Colonic mucosa (tissue), 4 donors: ENCODE measurements around the gene TIMP2. TPM values are rescaled to one million over a fixed set of nuclear protein-coding genes. Genes with fewer than 3 reads are reported as not detected.

ENCODE experiments used
- DNase-seq: peaks from one replicate; pipeline ENCODE4 v3.0.0-alpha.2; 2020
- H3K27ac ChIP-seq: fragments of 200-600 bp; one replicate; pipeline ENCODE4 v1.8.0; 2021
- H3K27me3 ChIP-seq: fragments of 200-600 bp; one replicate; pipeline ENCODE4 v1.8.0; 2021
- H3K36me3 ChIP-seq: fragments of 200-600 bp; one replicate; pipeline ENCODE4 v1.8.0; 2021
- H3K4me1 ChIP-seq: fragments of 200-600 bp; one replicate; pipeline ENCODE4 v1.8.0; 2021; ENCODE audit warnings: mild to moderate bottlenecking
- H3K4me3 ChIP-seq: fragments of 200-600 bp; one replicate; pipeline ENCODE4 v1.8.0; 2021
- H3K9ac ChIP-seq, 2 donors: one replicate each; pipeline ENCODE4 v1.7.0; 2013; ENCODE audit warnings: control low read depth in 2 of 2, low read depth in 2 of 2, low read length in 2 of 2
- H3K9me3 ChIP-seq: fragments of 200-600 bp; one replicate; pipeline ENCODE4 v1.8.0; 2021
- intact Hi-C: fragments of 100-400 bp; cut with DNase I; formaldehyde crosslinking; loops from one replicate; pipeline ENCODE4 v1.14.1; 2022
- total RNA-seq, 2 donors: library from RNA; stranded (reverse); fragmentation: NEBNext Ultra II Directional in 1 of 2; extraction: Animal tissue kit (Norgen Biotek cat#: 25700) in 1 of 2; gene quantifications; one replicate each; pipeline ENCODE4 v1.2.1, GENCODE V29; 2021
- TF ChIP-seq, protein P1 (sequence below): fragments of 200-600 bp; IDR thresholded peaks from one replicate; pipeline ENCODE4 v1.8.0; 2022; ENCODE audit warnings: antibody characterized with exemption, mild to moderate bottlenecking
- donor health status: healthy.
- donor health status: DM: no; HTN: no; CAD: no.
- donor health status: DM: no; HTN: no; CAD: no.

The TIMP2 gene
- total RNA-seq, 2 donors from 2014 or later = 42.8 to 86.1 TPM

DNA sequence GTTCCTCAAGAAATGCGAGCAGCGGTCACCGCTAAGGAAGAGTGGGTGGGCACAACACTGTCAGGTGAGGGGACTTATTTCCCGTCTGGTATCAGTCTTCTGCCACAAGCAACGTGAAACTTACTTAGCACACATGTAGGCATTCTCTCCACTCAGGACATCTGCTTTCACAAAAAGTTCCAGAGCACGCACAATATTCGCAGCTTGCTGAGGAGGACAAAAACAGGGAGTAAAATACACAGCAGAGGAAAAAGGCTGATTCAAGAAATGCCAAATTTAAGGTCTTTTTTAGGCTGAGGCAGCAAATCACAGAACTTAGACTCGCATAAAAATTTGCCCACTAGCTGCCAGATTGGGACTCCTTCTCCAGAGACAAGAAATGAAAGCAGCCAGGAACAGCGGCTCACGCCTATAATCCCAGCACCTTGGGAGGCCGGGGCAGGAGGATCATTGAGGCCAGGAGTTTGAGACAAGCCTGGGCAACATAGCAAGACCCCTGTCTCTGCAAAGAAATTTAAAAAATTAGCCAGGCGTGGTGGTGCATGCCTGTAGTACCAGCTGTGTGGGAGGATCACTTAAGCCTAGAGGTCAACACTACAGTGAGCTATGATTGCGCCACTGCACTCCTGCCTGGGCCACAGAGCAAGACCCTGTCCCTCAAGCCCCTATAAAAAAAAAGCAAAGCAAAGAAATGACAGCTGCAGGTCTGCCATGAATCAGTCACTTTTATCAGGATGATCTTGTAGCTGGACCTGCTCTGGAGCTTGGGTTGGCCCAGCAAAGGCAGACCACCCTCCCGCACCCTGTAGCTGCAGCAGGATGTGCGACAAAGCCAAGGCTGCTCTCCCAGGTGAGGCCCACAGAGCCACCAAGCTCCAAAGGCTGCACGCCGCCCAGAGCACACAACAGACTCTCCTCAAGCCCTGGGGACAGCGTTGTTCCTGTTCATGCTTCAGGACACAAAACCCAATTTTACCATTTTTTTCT, 105.1 kb downstream of the TIMP2 start:
- Histone ChIP-seq H3K9me3 (no peaks in the 10 kb centered on the region), H3K36me3 (peaks cover 5% of the 10 kb centered on the region), H3K27me3 (no peaks in the 10 kb centered on the region), H3K27ac (peak overlapping the region; percentile 44), H3K4me1 (no peaks in the 10 kb centered on the region), H3K4me3 (no peak overlapping the region), H3K9ac (no peak overlapping the region)
- DNase-seq = no peak
- TF ChIP-seq, protein P1, sequence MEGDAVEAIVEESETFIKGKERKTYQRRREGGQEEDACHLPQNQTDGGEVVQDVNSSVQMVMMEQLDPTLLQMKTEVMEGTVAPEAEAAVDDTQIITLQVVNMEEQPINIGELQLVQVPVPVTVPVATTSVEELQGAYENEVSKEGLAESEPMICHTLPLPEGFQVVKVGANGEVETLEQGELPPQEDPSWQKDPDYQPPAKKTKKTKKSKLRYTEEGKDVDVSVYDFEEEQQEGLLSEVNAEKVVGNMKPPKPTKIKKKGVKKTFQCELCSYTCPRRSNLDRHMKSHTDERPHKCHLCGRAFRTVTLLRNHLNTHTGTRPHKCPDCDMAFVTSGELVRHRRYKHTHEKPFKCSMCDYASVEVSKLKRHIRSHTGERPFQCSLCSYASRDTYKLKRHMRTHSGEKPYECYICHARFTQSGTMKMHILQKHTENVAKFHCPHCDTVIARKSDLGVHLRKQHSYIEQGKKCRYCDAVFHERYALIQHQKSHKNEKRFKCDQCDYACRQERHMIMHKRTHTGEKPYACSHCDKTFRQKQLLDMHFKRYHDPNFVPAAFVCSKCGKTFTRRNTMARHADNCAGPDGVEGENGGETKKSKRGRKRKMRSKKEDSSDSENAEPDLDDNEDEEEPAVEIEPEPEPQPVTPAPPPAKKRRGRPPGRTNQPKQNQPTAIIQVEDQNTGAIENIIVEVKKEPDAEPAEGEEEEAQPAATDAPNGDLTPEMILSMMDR = no peak
- intact Hi-C loops = no loop called here

DNA sequence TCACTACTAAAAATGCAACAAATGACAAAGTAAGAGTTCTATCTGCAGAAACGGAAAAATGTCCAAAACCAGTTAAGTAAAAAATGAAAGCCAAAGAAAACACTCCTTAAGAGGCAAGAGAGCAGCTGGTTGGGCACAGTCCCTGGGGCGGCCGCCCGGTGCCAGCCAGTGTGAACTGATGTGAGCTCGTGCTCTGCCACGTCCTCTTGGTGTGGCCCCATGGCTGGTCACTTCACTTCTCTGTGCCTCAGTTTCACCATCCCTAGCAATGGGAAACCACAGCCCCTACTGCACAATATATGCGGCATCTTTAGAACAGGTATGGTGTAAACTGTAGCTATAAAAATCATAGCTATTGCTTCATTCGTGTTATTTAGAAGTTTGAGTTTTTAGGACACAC, 105.8 kb downstream of the TIMP2 start:
- TF ChIP-seq, protein P1 = no peak
- no peak for DNase-seq
- no peak overlapping the region for H3K9ac ChIP-seq
- H3K4me3 ChIP-seq = no peak overlapping the region
- H3K4me1 ChIP-seq = no peaks in the 10 kb centered on the region
- H3K27ac ChIP-seq = peak overlapping the region; percentile 44
- intact Hi-C loops = no loop called here
- H3K27me3 ChIP-seq = no peaks in the 10 kb centered on the region
- H3K9me3 ChIP-seq = no peaks in the 10 kb centered on the region
- H3K36me3 ChIP-seq = peaks cover 5% of the 10 kb centered on the region

DNA sequence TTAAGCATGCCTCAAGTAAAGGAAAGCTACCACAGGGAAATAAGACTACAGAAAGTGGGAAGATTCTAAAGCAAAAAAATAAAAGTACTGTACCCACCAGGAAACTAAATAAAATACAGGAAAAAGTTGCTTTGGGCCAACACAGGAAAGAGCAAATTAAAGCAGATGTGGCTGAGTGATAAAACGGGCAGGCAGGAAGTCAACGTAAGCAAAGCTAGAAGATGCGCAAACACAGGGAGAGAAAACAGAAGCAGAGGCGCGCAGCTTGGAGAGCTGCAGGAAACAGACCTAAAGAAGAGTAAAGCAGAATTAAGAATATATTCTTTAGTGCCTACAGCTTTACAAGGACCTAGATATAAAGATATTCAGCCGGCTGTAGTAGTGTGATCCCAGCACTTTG, 106.3 kb downstream of the TIMP2 start:
- Histone ChIP-seq H3K36me3 (peaks cover 2% of the 10 kb centered on the region), H3K27me3 (no peaks in the 10 kb centered on the region), H3K9me3 (no peaks in the 10 kb centered on the region), H3K9ac (no peak overlapping the region), H3K4me3 (no peak overlapping the region), H3K4me1 (no peaks in the 10 kb centered on the region), H3K27ac (peak overlapping the region; percentile 44)
- TF ChIP-seq, protein P1 = no peak
- intact Hi-C loops = no loop called here
- no peak for DNase-seq

DNA sequence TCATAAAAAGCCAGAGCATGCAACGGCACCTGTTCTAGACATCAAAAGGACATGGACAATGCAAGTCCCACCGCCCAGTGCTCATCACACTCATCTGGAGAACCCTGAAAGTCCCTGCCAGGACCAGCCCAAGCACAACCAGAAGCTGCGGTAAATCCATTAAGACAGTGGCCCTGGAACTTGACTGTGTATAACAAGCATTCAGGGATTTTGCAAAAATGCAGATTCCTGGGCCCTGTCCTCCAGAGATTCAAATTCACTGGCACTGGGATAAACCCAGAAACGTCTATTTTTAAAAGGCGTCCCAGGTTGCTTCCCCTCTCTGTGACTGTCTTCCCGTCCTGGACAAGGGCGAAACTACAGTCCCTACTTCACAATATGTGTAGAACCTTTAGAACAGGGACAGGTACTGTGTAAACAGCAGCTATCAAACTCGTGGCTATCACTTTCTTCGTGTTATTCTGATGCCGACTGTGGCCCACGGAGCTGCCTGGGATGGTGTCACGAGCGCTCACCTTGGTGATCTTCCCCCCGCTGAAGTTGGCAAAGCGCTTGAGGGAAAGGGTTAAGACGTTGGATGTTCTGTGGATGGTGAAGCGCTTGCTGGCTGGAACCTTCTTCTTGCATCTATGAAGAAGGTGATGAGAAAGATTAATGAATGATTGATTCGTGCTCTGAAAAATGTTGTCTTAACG, 106.9 kb downstream of the TIMP2 start:
- Histone ChIP-seq H3K4me1 (no peaks in the 10 kb centered on the region), H3K4me3 (no peak overlapping the region), H3K27ac (peak overlapping the region; percentile 44), H3K36me3 (no peaks in the 10 kb centered on the region), H3K9me3 (no peaks in the 10 kb centered on the region), H3K27me3 (no peaks in the 10 kb centered on the region), H3K9ac (no peak overlapping the region)
- TF ChIP-seq, protein P1 = no peak
- intact Hi-C loops = no loop called here
- DNase-seq = no peak

DNA sequence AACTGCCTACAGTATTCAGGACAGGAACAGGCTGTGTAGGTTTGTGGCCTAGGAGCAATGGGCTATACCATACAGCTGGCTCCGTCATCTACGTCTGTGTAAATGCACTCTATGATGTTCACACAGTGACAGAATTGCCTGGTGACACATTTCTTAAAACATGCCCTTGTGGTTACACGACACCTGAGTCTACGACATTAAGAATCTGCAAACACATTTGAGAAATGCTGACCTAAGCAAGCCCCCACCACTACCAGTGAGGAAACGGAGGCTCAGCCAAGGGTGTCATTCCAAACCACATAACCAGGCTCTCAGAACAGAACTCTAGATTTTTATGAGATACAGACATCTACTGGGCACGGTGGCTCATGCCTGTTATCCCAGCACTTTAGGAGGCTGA, 108.1 kb downstream of the TIMP2 start:
- Histone ChIP-seq H3K4me1 (no peaks in the 10 kb centered on the region), H3K4me3 (no peak overlapping the region), H3K9ac (no peak overlapping the region), H3K27me3 (no peaks in the 10 kb centered on the region), H3K27ac (no peak overlapping the region), H3K9me3 (no peaks in the 10 kb centered on the region), H3K36me3 (no peaks in the 10 kb centered on the region)
- intact Hi-C loops = no loop called here
- no peak for DNase-seq
- TF ChIP-seq, protein P1 = no peak
